Right lobe of liver (tissue), 6 donors: Measurements from ENCODE around the gene PNMA8C. TPM values are rescaled to one million over a fixed set of nuclear protein-coding genes. Genes with fewer than 3 reads are reported as not detected.

Experiments
- ATAC-seq, 4 donors: fragments of 200-7000 bp; cut with Tn5 transposase; one replicate each; pipeline ENCODE4 v1.9.1; 2020; ENCODE audit warnings: mild to moderate bottlenecking in 4 of 4, moderate library complexity in 4 of 4
- DNase-seq, 3 donors: peaks; one replicate each; pipeline ENCODE4 v3.0.0-alpha.2; 2020
- H3K27ac ChIP-seq, 3 donors: fragments of 200-600 bp; one replicate each; pipeline ENCODE4 v1.8.0; 2022
- H3K27me3 ChIP-seq, 2 donors: fragments of 200-600 bp; one replicate each; pipeline ENCODE4 v1.8.0; 2022
- H3K36me3 ChIP-seq, 4 donors: fragments of 200-600 bp; sonication (generic) in 1 of 4; one replicate each; pipeline versions ENCODE4 v1.5.1 to v1.8.0; 2017 to 2022; ENCODE audit warnings: control low read depth in 1 of 4
- H3K4me1 ChIP-seq, 4 donors: fragments of 200-600 bp; sonication (generic) in 1 of 4; one replicate each; pipeline versions ENCODE4 v1.5.1 to v1.8.0; 2017 to 2022; ENCODE audit warnings: control low read depth in 1 of 4
- H3K4me3 ChIP-seq, 3 donors: fragments of 200-600 bp; one replicate each; pipeline ENCODE4 v1.8.0; 2022
- H3K9me3 ChIP-seq, 4 donors: fragments of 200-600 bp; sonication (generic) in 1 of 4; one replicate each; pipeline versions ENCODE4 v1.5.1 to v1.8.0; 2017 to 2022; ENCODE audit warnings: control low read depth in 1 of 4
- CTCF ChIP-seq, 4 donors: fragments of 200-600 bp in 3 of 4; fragments of 450-650 bp in 1 of 4; IDR thresholded peaks; one replicate each; pipeline versions ENCODE4 v1.5.1 to v1.8.0; 2016 to 2022; ENCODE audit warnings: antibody characterized with exemption in 4 of 4, mild to moderate bottlenecking in 2 of 4
- POLR2A ChIP-seq: fragments of 450-650 bp; IDR thresholded peaks from one replicate; pipeline ENCODE4 v1.6.1; 2017; ENCODE audit warnings: antibody characterized with exemption, mild to moderate bottlenecking
- WGBS: methylation state at CpG from one replicate; pipeline ENCODE4 v1.1.6; 2018; ENCODE audit warnings: low coverage, low lambda C conversion rate; ENCODE audit not compliant: insufficient coverage; ENCODE audit errors: missing lambda C conversion rate; 5-methylcytosine and 5-hydroxymethylcytosine counted together
- intact Hi-C, 2 donors: fragments of 100-400 bp; cut with DNase I; formaldehyde crosslinking; loops; one replicate each; pipeline versions ENCODE4 v1.11.2 to v1.14.1; 2022
- total RNA-seq, 6 experiments: library from RNA; depleted of rRNA in 2 of 6; stranded (reverse); fragments of >200 nt in 2 of 6; fragmentation: NEBNext Ultra II Directional in 3 of 6; extraction: Animal tissue kit (Norgen Biotek cat#: 25700) in 3 of 6; gene quantifications; one replicate each; pipeline versions ENCODE4 v1.1.0 to v1.2.4, GENCODE V29; 2016 to 2023
- donor health status: DM: no; HTN: yes; CAD: no.
- donor health status: DM: no; HTN: no; CAD: no.
- donor health status: DM: no; HTN: no; CAD: no.
- donor health status: DM: no; HTN: yes; CAD: no.
- donor health status: DM: no; HTN: yes; CAD: no.

The PNMA8C gene
- total RNA-seq, 6 experiments from 2014 or later: not detected

- TF ChIP-seq POLR2A: no peak
- TF ChIP-seq CTCF (IDR thresholded peaks at IDR 0.05): no peak
- Histone ChIP-seq H3K4me1 (no peaks in the 10 kb centered on the region), H3K36me3 (peaks cover 4 to 46% (median 14%) of the 10 kb centered on the region in 4 donors), H3K4me3 (no peak overlapping the region), H3K27me3 (no peaks in the 10 kb centered on the region), H3K9me3 (no peaks in the 10 kb centered on the region), H3K27ac (no peak overlapping the region)
- ATAC-seq (no peak), DNase-seq (peak in 2 of 3 donors; percentile 7 to 47)
- intact Hi-C loops: loop anchor here in 1 of 2 donors (10.0 kb wide), 1 partner anchor 102 kb away; no protein-coding TSS in a partner anchor
- 85% methylated on average over 5 of the region's 30 CpGs for WGBS
Measured at GRCh38 chr19:46386996-46387712, 41.6 kb downstream of the PNMA8C start.

GRCh38 chr19:46386151-46386550 lies 42.6 kb downstream of the PNMA8C start:
- Histone ChIP-seq H3K9me3 (no peaks in the 10 kb centered on the region), H3K36me3 (peaks cover 4 to 48% (median 18%) of the 10 kb centered on the region in 4 donors), H3K4me3 (no peak overlapping the region), H3K27me3 (no peaks in the 10 kb centered on the region), H3K27ac (no peak overlapping the region), H3K4me1 (no peaks in the 10 kb centered on the region)
- intact Hi-C loops: loop anchor here in 1 of 2 donors (10.0 kb wide), 1 partner anchor 101 kb away; no protein-coding TSS in a partner anchor
- no peak for TF ChIP-seq POLR2A
- no peak for TF ChIP-seq CTCF (IDR thresholded peaks at IDR 0.05)
- WGBS: 40% methylated on average over 3 of the region's 10 CpGs
- ATAC-seq: peak; percentile 14 to 71 (median 38)
- peak in 2 of 3 donors; percentile 14 to 48 for DNase-seq

GRCh38 chr19:46385636-46386035 lies 43.1 kb downstream of the PNMA8C start:
- Histone ChIP-seq H3K36me3 (peaks cover 4 to 47% (median 18%) of the 10 kb centered on the region in 4 donors), H3K9me3 (no peaks in the 10 kb centered on the region), H3K27me3 (no peaks in the 10 kb centered on the region), H3K4me1 (no peaks in the 10 kb centered on the region), H3K4me3 (no peak overlapping the region), H3K27ac (no peak overlapping the region)
- DNase-seq (peak in 2 of 3 donors; percentile 23 to 27), ATAC-seq (peak in 2 of 4 donors; percentile 21 to 22)
- WGBS: 81% methylated on average over 11 of the region's 11 CpGs
- TF ChIP-seq CTCF (IDR thresholded peaks at IDR 0.05) (no peak), POLR2A (no peak)
- intact Hi-C loops: loop anchor here in 1 of 2 donors (10.0 kb wide), 1 partner anchor 101 kb away; no protein-coding TSS in a partner anchor

- WGBS: 100% methylated on average over 4 of the region's 11 CpGs
- Histone ChIP-seq H3K9me3 (no peaks in the 10 kb centered on the region), H3K27me3 (no peaks in the 10 kb centered on the region), H3K27ac (no peak overlapping the region), H3K4me3 (no peak overlapping the region), H3K36me3 (peaks cover 4 to 47% (median 18%) of the 10 kb centered on the region in 4 donors), H3K4me1 (no peaks in the 10 kb centered on the region)
- ATAC-seq: no peak
- DNase-seq: peak; percentile 10 to 35 (median 26)
- TF ChIP-seq CTCF (IDR thresholded peaks at IDR 0.05) (no peak), POLR2A (no peak)
- intact Hi-C loops: loop anchor here in 1 of 2 donors (10.0 kb wide), 1 partner anchor 100 kb away; no protein-coding TSS in a partner anchor
Measured at GRCh38 chr19:46384396-46384795, 44.3 kb downstream of the PNMA8C start.
